ENCODE data around the gene UNG. TPM values are rescaled to one million over a fixed set of nuclear protein-coding genes. Genes with fewer than 3 reads are reported as not detected.

The UNG gene
- total RNA-seq, 1 donor from 2014 or later = 77.6 TPM

DNA sequence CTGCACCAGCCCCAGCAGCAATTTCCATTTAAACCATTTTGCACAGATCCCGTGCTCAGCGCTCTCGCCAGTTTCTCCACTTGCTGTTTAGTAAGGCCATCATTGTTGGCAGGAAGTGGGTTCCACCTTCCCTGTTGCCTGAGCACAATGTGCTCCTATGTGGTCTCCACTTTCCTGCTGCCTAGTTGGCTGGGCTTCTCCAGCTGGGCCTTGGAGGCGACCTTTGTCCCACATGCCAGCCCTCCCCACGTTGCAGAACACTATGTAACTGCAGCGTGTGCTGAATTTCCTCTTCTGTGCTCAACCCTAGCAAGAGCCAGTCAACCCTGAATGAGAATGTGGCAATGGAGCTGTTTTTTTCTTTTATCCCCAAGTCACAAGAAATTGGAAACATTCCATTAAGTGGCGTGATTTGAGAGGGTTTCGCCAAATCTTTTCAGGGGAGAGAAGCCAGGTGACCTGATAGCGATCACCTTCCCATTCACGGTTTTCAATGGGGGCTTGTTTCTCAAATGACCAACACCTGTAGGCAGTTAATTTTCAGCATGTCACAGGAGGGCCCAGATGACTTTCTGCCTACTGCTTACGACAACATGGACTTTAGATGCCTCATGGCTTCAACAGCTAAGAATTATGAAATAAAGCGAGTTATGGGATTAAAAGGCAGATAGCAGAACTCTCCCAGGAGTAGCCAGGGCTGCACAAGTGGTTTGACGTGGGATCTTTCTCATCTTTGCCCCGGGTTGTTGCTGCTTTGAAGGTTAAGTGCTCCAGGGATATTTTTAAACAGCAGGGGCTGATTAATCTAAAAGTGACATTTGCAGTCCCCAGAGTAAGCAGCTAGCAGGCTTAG, 18.6 kb downstream of the UNG start, which contains the start of gene ACACB:
TSS of gene ACACB (plus strand) at position 830 of the 853 bp plus-strand sequence. CDS start 22,819 bp downstream, outside the sequence.
- H3K9me3 Mint-ChIP-seq = no peaks in the 10 kb centered on the region
- H3K4me3 Mint-ChIP-seq = no peak within 1 kb of the TSS
- no peak for DNase-seq (ENCODE audit: low read depth, low spot score)
- peak within 1 kb of the TSS; percentile 10 for H3K27ac Mint-ChIP-seq (ENCODE audit: unreplicated experiment)
- no peaks in the 10 kb centered on the region for H3K27me3 Mint-ChIP-seq (ENCODE audit: low read depth)
- peaks cover 19% of the 10 kb centered on the region for H3K4me1 Mint-ChIP-seq
- no peaks in the 10 kb centered on the region for H3K36me3 Mint-ChIP-seq (ENCODE audit: low read depth)
- TF ChIP-seq, protein P1, sequence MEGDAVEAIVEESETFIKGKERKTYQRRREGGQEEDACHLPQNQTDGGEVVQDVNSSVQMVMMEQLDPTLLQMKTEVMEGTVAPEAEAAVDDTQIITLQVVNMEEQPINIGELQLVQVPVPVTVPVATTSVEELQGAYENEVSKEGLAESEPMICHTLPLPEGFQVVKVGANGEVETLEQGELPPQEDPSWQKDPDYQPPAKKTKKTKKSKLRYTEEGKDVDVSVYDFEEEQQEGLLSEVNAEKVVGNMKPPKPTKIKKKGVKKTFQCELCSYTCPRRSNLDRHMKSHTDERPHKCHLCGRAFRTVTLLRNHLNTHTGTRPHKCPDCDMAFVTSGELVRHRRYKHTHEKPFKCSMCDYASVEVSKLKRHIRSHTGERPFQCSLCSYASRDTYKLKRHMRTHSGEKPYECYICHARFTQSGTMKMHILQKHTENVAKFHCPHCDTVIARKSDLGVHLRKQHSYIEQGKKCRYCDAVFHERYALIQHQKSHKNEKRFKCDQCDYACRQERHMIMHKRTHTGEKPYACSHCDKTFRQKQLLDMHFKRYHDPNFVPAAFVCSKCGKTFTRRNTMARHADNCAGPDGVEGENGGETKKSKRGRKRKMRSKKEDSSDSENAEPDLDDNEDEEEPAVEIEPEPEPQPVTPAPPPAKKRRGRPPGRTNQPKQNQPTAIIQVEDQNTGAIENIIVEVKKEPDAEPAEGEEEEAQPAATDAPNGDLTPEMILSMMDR (conservative IDR thresholded peaks at IDR 0.05) = no peak

DNA sequence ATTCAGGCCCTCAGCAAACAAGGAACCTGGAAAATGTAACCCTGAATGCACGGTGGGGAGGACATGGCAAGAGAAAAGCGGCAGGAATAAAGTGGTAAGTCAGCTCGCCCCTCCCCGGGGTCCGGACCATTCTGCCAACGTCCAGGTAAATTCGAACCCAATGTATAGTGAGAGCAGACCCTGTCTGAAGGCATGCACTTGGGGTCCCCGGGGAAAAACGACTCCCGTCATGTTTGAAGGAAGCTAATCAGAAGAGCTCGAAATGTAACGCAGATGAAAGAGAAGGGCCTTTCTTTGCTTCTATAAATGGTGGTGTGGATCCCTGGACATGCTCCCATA, 19.2 kb downstream of the UNG start:
- no peaks in the 10 kb centered on the region for H3K36me3 Mint-ChIP-seq (ENCODE audit: low read depth)
- DNase-seq (ENCODE audit: low read depth, low spot score) = no peak
- H3K4me1 Mint-ChIP-seq = peaks cover 16% of the 10 kb centered on the region
- H3K4me3 Mint-ChIP-seq = no peak overlapping the region
- TF ChIP-seq, protein P1 (conservative IDR thresholded peaks at IDR 0.05) = no peak
- no peak overlapping the region for H3K27ac Mint-ChIP-seq (ENCODE audit: unreplicated experiment)
- no peaks in the 10 kb centered on the region for H3K27me3 Mint-ChIP-seq (ENCODE audit: low read depth)
- no peaks in the 10 kb centered on the region for H3K9me3 Mint-ChIP-seq

DNA sequence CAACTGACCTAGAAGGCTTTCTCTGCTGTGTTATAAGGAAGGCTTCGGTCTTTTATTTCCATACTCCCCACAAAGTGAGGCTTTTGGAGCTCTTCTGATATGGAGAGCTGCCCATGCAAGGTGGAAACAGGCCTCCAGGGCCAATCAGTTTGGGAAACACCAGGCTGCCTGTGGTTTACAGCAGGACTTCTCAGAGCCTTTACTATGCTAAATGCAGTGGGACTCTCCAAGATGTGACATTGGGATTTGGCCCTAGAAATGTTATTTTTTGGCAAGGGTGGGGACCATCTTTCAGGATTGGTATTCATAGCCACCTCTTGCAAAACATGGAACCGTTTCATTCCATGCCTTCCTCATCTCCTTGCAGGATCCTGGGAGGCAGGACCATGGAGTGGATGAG, 22.7 kb downstream of the UNG start:
- Mint-ChIP-seq H3K27ac (ENCODE audit: unreplicated experiment) (no peak overlapping the region), H3K36me3 (ENCODE audit: low read depth) (no peaks in the 10 kb centered on the region), H3K4me1 (peaks cover 10% of the 10 kb centered on the region), H3K27me3 (ENCODE audit: low read depth) (no peaks in the 10 kb centered on the region), H3K9me3 (no peaks in the 10 kb centered on the region), H3K4me3 (no peak overlapping the region)
- DNase-seq (ENCODE audit: low read depth, low spot score) = no peak
- TF ChIP-seq, protein P1 (conservative IDR thresholded peaks at IDR 0.05) = no peak

DNA sequence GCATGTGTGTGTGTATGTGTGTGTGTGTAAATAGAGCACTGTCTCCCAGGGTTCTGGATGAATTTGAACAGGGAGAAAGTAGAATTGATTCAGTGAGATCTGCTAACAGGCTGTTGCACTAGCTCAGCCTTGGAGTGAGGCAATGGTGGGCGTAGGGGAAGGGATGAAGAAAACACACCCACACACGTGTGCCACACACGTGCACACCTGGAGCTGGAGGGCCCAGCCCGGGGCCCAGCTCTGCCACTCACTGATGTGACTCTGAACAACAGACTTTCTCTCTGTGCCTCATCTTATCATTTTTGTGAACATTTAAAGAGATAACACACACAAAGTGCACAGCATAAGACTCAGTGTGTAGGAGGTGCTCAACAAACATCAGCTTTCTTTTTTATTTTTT, 23.2 kb downstream of the UNG start:
- Mint-ChIP-seq H3K36me3 (ENCODE audit: low read depth) (no peaks in the 10 kb centered on the region), H3K9me3 (no peaks in the 10 kb centered on the region), H3K4me3 (no peak overlapping the region), H3K4me1 (peaks cover 6% of the 10 kb centered on the region), H3K27me3 (ENCODE audit: low read depth) (no peaks in the 10 kb centered on the region), H3K27ac (ENCODE audit: unreplicated experiment) (no peak overlapping the region)
- TF ChIP-seq, protein P1 (conservative IDR thresholded peaks at IDR 0.05) = no peak
- no peak for DNase-seq (ENCODE audit: low read depth, low spot score)

DNA sequence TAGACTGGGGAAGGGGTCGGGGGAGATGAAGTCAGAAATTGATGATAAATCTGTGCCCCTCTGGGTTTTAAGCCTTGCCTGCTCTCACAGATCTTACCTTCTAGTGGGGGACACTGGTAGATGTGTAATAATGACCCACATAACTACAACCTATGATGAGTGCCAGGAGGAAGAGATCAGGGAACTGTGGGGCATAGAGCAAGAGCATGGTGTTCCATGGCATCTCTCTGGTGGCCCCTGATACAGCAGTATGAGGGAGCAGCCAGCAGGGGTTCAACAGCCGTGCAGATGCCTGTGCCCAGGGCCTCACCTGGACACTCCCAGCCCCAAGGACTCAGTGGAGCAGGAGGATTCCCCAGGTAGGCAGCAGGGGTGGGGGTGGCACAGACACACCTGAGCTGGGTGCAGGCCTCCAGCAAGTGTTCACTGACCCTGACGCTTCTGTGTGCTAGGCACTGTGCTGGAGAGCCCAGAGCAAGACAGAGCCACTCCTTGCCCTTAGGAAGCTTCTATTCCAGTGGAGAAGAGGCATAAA, 24.0 kb downstream of the UNG start:
- Mint-ChIP-seq H3K4me3 (no peak overlapping the region), H3K27ac (ENCODE audit: unreplicated experiment) (no peak overlapping the region), H3K4me1 (no peaks in the 10 kb centered on the region), H3K9me3 (no peaks in the 10 kb centered on the region), H3K36me3 (ENCODE audit: low read depth) (no peaks in the 10 kb centered on the region), H3K27me3 (ENCODE audit: low read depth) (no peaks in the 10 kb centered on the region)
- TF ChIP-seq, protein P1 (conservative IDR thresholded peaks at IDR 0.05) = no peak
- DNase-seq (ENCODE audit: low read depth, low spot score) = no peak

Data from neural crest cell (in vitro differentiated cells).